Activated T-helper 17 cell treated with anti-CD3 and anti-CD28 coated beads, Interleukin-2, amount 50 U/mL, for 72 hours (primary cell): ENCODE measurements around the gene NPDC1. TPM values are rescaled to one million over a fixed set of nuclear protein-coding genes. Genes with fewer than 3 reads are reported as not detected.
A peak's percentile ranks its signal among the peaks of the same experiment; 100 is the strongest.

Source experiments
- ATAC-seq: fragments of 150-1000 bp; cut with Tn5 transposase; replicated peaks from 2 replicates; pipeline ENCODE4 v1.10.0; 2021; ENCODE audit warnings: mild to moderate bottlenecking, moderate library complexity
- H3K27ac Mint-ChIP-seq: one replicate; pipeline ENCODE4 v1.8.0; 2022; ENCODE audit warnings: mixed read lengths
- H3K27me3 Mint-ChIP-seq: one replicate; pipeline ENCODE4 v1.8.0; 2022; ENCODE audit warnings: mixed read lengths
- H3K36me3 Mint-ChIP-seq: one replicate; pipeline ENCODE4 v1.8.0; 2022; ENCODE audit warnings: low read depth, mild to moderate bottlenecking, mixed read lengths
- H3K4me1 Mint-ChIP-seq: one replicate; pipeline ENCODE4 v1.8.0; 2022; ENCODE audit warnings: mixed read lengths
- H3K4me3 Mint-ChIP-seq: one replicate; pipeline ENCODE4 v1.8.0; 2022; ENCODE audit warnings: mild to moderate bottlenecking, mixed read lengths
- H3K9me3 Mint-ChIP-seq: one replicate; pipeline ENCODE4 v1.8.0; 2022; ENCODE audit warnings: mixed read lengths
- total RNA-seq, 2 donors: library from RNA; stranded (reverse); gene quantifications; one replicate each; pipeline ENCODE4 v1.2.3, GENCODE V29; 2022

Gene NPDC1
- total RNA-seq, 2 donors from 2014 or later = 66.3 to 96.1 TPM

- Mint-ChIP-seq H3K4me3 (peak within 1 kb of the TSS; percentile 86), H3K36me3 (peaks cover 8% of the 10 kb centered on the region), H3K27me3 (no peaks in the 10 kb centered on the region), H3K9me3 (no peaks in the 10 kb centered on the region), H3K4me1 (peaks cover 9% of the 10 kb centered on the region), H3K27ac (peak within 1 kb of the TSS; percentile 92)
- ATAC-seq = peak; percentile 45
Observed at GRCh38 chr9:137031904-137032640, 13.9 kb downstream of the NPDC1 start, which contains the start of gene FUT7. FUT7 (minus strand) TSS chr9:137032088; CDS start chr9:137031991, 97 bp downstream.

GRCh38 chr9:137030538-137031527 is 15.1 kb downstream of the NPDC1 start:
- peaks cover 8% of the 10 kb centered on the region for H3K36me3 Mint-ChIP-seq
- no peaks in the 10 kb centered on the region for H3K9me3 Mint-ChIP-seq
- peak overlapping the region; percentile 92 for H3K27ac Mint-ChIP-seq
- H3K4me1 Mint-ChIP-seq = peaks cover 9% of the 10 kb centered on the region
- H3K4me3 Mint-ChIP-seq = peak overlapping the region; percentile 86
- H3K27me3 Mint-ChIP-seq = no peaks in the 10 kb centered on the region
- peak; percentile 8 for ATAC-seq

- peaks cover 8% of the 10 kb centered on the region for H3K36me3 Mint-ChIP-seq
- H3K4me3 Mint-ChIP-seq = peak overlapping the region; percentile 86
- no peaks in the 10 kb centered on the region for H3K27me3 Mint-ChIP-seq
- no peak for ATAC-seq
- H3K9me3 Mint-ChIP-seq = no peaks in the 10 kb centered on the region
- peaks cover 9% of the 10 kb centered on the region for H3K4me1 Mint-ChIP-seq
- H3K27ac Mint-ChIP-seq = peak overlapping the region; percentile 92
Observed at GRCh38 chr9:137030006-137030405, 16.0 kb downstream of the NPDC1 start.

- no peaks in the 10 kb centered on the region for H3K27me3 Mint-ChIP-seq
- peak; percentile 60 for ATAC-seq
- H3K4me3 Mint-ChIP-seq = peak overlapping the region; percentile 86
- no peaks in the 10 kb centered on the region for H3K9me3 Mint-ChIP-seq
- peaks cover 5% of the 10 kb centered on the region for H3K4me1 Mint-ChIP-seq
- peak overlapping the region; percentile 66 for H3K27ac Mint-ChIP-seq
- H3K36me3 Mint-ChIP-seq = peaks cover 8% of the 10 kb centered on the region
Observed at GRCh38 chr9:137029058-137029936, 16.7 kb downstream of the NPDC1 start.

GRCh38 chr9:137028263-137029057 is 17.5 kb downstream of the NPDC1 start:
- H3K4me3 Mint-ChIP-seq = peak overlapping the region; percentile 86
- H3K4me1 Mint-ChIP-seq = peaks cover 5% of the 10 kb centered on the region
- no peaks in the 10 kb centered on the region for H3K9me3 Mint-ChIP-seq
- H3K36me3 Mint-ChIP-seq = peaks cover 8% of the 10 kb centered on the region
- H3K27me3 Mint-ChIP-seq = no peaks in the 10 kb centered on the region
- peak; percentile 41 for ATAC-seq
- H3K27ac Mint-ChIP-seq = peak overlapping the region; percentile 66

GRCh38 chr9:137027369-137028262 is 18.4 kb downstream of the NPDC1 start, which contains the start of gene ABCA2:
ABCA2 (minus strand) TSS chr9:137028237; CDS start chr9:137028140, 97 bp downstream.
- Mint-ChIP-seq H3K36me3 (peaks cover 8% of the 10 kb centered on the region), H3K4me1 (peaks cover 5% of the 10 kb centered on the region), H3K27me3 (no peaks in the 10 kb centered on the region), H3K27ac (peak within 1 kb of the TSS; percentile 66), H3K4me3 (peak within 1 kb of the TSS; percentile 86), H3K9me3 (no peaks in the 10 kb centered on the region)
- no peak for ATAC-seq

GRCh38 chr9:137026828-137027227 is 19.1 kb downstream of the NPDC1 start:
- no peaks in the 10 kb centered on the region for H3K9me3 Mint-ChIP-seq
- H3K27ac Mint-ChIP-seq = no peak overlapping the region
- H3K27me3 Mint-ChIP-seq = no peaks in the 10 kb centered on the region
- H3K4me3 Mint-ChIP-seq = peak overlapping the region; percentile 75
- peaks cover 8% of the 10 kb centered on the region for H3K36me3 Mint-ChIP-seq
- no peak for ATAC-seq
- peaks cover 5% of the 10 kb centered on the region for H3K4me1 Mint-ChIP-seq

- Mint-ChIP-seq H3K36me3 (peaks cover 8% of the 10 kb centered on the region), H3K27me3 (no peaks in the 10 kb centered on the region), H3K4me3 (peak overlapping the region; percentile 75), H3K27ac (no peak overlapping the region), H3K4me1 (peaks cover 5% of the 10 kb centered on the region), H3K9me3 (no peaks in the 10 kb centered on the region)
- no peak for ATAC-seq
Observed at GRCh38 chr9:137026384-137026783, 19.6 kb downstream of the NPDC1 start.

- no peak for ATAC-seq
- Mint-ChIP-seq H3K4me3 (no peak overlapping the region), H3K9me3 (no peaks in the 10 kb centered on the region), H3K27ac (no peak overlapping the region), H3K4me1 (peaks cover under 1% of the 10 kb centered on the region), H3K36me3 (peaks cover 2% of the 10 kb centered on the region), H3K27me3 (no peaks in the 10 kb centered on the region)
Observed at GRCh38 chr9:137025517-137025966, 20.4 kb downstream of the NPDC1 start.

- no peaks in the 10 kb centered on the region for H3K27me3 Mint-ChIP-seq
- H3K36me3 Mint-ChIP-seq = no peaks in the 10 kb centered on the region
- no peak for ATAC-seq
- H3K4me1 Mint-ChIP-seq = no peaks in the 10 kb centered on the region
- no peak overlapping the region for H3K27ac Mint-ChIP-seq
- H3K4me3 Mint-ChIP-seq = no peak overlapping the region
- H3K9me3 Mint-ChIP-seq = no peaks in the 10 kb centered on the region
Observed at GRCh38 chr9:137023583-137023991, 22.4 kb downstream of the NPDC1 start.

- ATAC-seq = no peak
- H3K9me3 Mint-ChIP-seq = no peaks in the 10 kb centered on the region
- no peaks in the 10 kb centered on the region for H3K36me3 Mint-ChIP-seq
- H3K27ac Mint-ChIP-seq = no peak overlapping the region
- no peaks in the 10 kb centered on the region for H3K27me3 Mint-ChIP-seq
- H3K4me3 Mint-ChIP-seq = no peak overlapping the region
- H3K4me1 Mint-ChIP-seq = no peaks in the 10 kb centered on the region
Observed at GRCh38 chr9:137023157-137023556, 22.8 kb downstream of the NPDC1 start.

GRCh38 chr9:137022662-137023008 is 23.3 kb downstream of the NPDC1 start:
- H3K36me3 Mint-ChIP-seq = no peaks in the 10 kb centered on the region
- no peak overlapping the region for H3K27ac Mint-ChIP-seq
- ATAC-seq = no peak
- no peaks in the 10 kb centered on the region for H3K9me3 Mint-ChIP-seq
- H3K4me3 Mint-ChIP-seq = no peak overlapping the region
- H3K27me3 Mint-ChIP-seq = no peaks in the 10 kb centered on the region
- H3K4me1 Mint-ChIP-seq = no peaks in the 10 kb centered on the region
